ENCODE results near the gene TNPO2.
"Not testable (repeated sequence)": the region's sequence is repeated elsewhere in the genome, so short reads cannot be mapped to it uniquely, and the experiment has no call there.

Gene TNPO2

DNA sequence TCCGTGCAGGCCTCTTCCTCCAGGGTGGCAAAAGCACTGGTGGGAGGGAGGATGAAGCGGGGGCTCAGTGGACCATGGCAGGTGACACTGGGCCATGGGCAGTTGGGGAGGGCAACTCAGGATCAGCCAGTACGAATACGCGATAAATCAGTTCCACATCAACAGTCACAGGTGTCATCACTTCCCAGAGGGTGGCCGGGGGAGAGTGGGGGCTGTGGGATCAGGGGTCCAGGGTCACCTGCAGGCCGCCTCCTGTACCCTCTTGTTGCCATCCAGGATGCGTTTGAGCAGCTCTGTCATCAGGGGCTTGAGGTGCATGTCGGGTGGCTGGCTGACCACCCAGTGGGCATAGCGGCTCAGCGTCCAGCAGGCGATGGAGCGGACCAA, 17.4 kb downstream of the TNPO2 start:
- in situ Hi-C loops (cut with MboI; ENCODE audit: low sequenced_read_pairs), result no loop called here
- no peak overlapping the region for H3K4me3 ChIP-seq
- no peaks in the 10 kb centered on the region for H3K27me3 ChIP-seq (ENCODE audit: low read depth)
- DNase-seq (ENCODE audit: low spot score in 2 of 2), result no peak
- H3K4me1 ChIP-seq, result no peaks in the 10 kb centered on the region; the same call in 1 of the 2 replicates
- peaks cover 99% of the 10 kb centered on the region for H3K36me3 ChIP-seq (replicated peaks)
- no peaks in the 10 kb centered on the region for H3K9me3 ChIP-seq

DNA sequence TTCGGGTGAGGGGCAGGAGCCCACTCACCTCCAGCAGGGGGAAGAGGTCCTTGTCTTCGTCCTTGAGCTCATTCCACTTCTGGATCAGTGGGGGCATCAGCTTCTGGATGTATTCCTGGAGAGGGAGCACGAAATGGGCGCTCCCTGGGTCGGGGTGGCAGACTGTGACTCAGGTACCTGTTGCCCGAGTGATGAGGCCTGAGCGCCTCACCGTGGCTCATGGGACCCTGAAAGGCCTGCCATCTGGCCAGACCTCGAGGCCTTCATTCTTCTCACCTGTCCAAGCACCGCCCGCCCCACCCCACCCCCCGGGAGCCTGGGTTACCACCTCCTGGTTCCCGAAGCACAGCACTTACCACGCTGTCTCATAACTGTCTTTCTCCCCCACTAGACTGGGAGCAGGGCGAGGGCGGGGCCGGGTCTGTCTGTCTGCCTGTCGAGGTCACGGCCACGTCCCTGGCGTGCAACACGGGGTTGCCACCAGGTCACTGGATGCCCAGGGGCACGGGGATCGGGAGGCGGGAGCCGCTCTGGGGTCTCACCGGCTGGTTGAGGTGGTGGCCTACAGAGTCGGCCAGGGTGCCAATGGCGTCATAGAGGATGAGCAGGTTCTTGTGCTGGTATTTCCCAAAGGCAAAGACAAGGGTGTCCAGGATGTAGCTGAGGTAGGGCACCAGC, 17.9 kb downstream of the TNPO2 start:
- H3K4me1 ChIP-seq, result no peaks in the 10 kb centered on the region; the same call in 1 of the 2 replicates
- no peak for DNase-seq (ENCODE audit: low spot score in 2 of 2)
- in situ Hi-C loops (cut with MboI; ENCODE audit: low sequenced_read_pairs), result no loop called here
- H3K4me3 ChIP-seq, result no peak overlapping the region
- H3K9me3 ChIP-seq, result no peaks in the 10 kb centered on the region
- H3K27me3 ChIP-seq (ENCODE audit: low read depth), result no peaks in the 10 kb centered on the region
- H3K36me3 ChIP-seq (replicated peaks), result peaks cover 99% of the 10 kb centered on the region

- in situ Hi-C loops (cut with MboI; ENCODE audit: low sequenced_read_pairs), result no loop called here
- no peak for DNase-seq (ENCODE audit: low spot score in 2 of 2)
- Histone ChIP-seq H3K4me1 (no peaks in the 10 kb centered on the region; the same call in 1 of the 2 replicates), H3K36me3 (replicated peaks) (peaks cover 96% of the 10 kb centered on the region), H3K27me3 (ENCODE audit: low read depth) (no peaks in the 10 kb centered on the region), H3K9me3 (no peaks in the 10 kb centered on the region), H3K4me3 (no peak overlapping the region)
These were observed 18.6 kb downstream of the TNPO2 start for GRCh38 chr19:12705169-12705568.

DNA sequence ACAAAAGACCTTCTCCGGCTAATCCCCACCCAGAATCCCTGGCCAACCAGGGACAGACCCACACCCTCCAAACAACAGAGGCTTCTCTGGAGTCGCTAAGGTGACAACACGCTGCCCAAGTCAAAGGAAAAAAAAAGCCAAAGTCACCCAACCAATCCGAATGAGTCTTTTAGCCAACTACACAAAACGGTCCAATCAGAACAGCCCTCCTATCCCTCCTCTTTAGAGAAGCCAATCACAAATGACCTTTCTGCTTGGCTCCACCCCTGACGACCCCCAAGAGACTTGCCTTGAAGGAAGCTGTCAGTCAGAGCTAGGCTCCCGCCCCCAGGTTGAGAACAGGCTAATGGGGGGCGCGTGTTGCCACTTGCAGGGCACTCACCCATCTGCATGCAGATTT, 20.7 kb downstream of the TNPO2 start:
- peak; percentile 63 to 83 for DNase-seq (ENCODE audit: low spot score in 2 of 2)
- in situ Hi-C loops (cut with MboI; ENCODE audit: low sequenced_read_pairs), result no loop called here
- Histone ChIP-seq H3K4me3 (no peak overlapping the region), H3K4me1 (no peaks in the 10 kb centered on the region; the same call in 1 of the 2 replicates), H3K36me3 (replicated peaks) (peaks cover 87% of the 10 kb centered on the region), H3K27me3 (ENCODE audit: low read depth) (no peaks in the 10 kb centered on the region), H3K9me3 (no peaks in the 10 kb centered on the region)

GRCh38 chr19:12701596-12702282, 22.0 kb downstream of the TNPO2 start:
- no peaks in the 10 kb centered on the region for H3K27me3 ChIP-seq (ENCODE audit: low read depth)
- no peaks in the 10 kb centered on the region for H3K9me3 ChIP-seq
- peaks cover under 1% of the 10 kb centered on the region; the same call in 1 of the 2 replicates for H3K4me1 ChIP-seq
- H3K4me3 ChIP-seq, result no peak overlapping the region
- in situ Hi-C loops (cut with MboI; ENCODE audit: low sequenced_read_pairs), result no loop called here
- peaks cover 78% of the 10 kb centered on the region for H3K36me3 ChIP-seq (replicated peaks)
- DNase-seq (ENCODE audit: low spot score in 2 of 2), result no peak

DNA sequence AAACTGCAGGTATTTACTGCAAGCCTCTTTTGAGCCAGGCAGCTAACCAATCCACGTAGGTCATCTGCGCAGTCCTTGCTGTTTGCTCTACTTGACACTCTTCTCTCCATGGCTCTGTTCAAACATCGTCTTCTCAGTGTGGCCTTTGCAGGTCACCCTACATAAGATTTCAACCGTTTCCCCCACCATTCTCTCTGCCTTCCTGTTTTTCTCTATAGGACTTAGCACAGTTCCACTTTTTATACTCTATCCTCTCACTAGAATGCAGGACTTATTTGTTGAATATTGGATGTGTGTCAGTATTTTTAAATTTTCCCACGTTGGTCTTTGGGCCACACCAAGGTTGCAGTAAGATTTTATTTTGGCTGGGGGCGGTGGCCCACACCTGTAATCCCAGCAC, 25.6 kb downstream of the TNPO2 start:
- H3K27me3 ChIP-seq (ENCODE audit: low read depth), result no peaks in the 10 kb centered on the region
- DNase-seq (ENCODE audit: low spot score in 2 of 2), result no peak
- no peak overlapping the region for H3K4me3 ChIP-seq
- peaks cover 42% of the 10 kb centered on the region for H3K36me3 ChIP-seq (replicated peaks)
- H3K9me3 ChIP-seq, result no peaks in the 10 kb centered on the region
- H3K4me1 ChIP-seq, result peaks cover 5% of the 10 kb centered on the region
- in situ Hi-C loops (cut with MboI; ENCODE audit: low sequenced_read_pairs), result no loop called here

- H3K4me3 ChIP-seq; H3K27me3 ChIP-seq (ENCODE audit: low read depth); in situ Hi-C loops (cut with MboI; ENCODE audit: low sequenced_read_pairs); H3K9me3 ChIP-seq; DNase-seq (ENCODE audit: low spot score in 2 of 2); H3K4me1 ChIP-seq: not testable (repeated sequence)
- peaks cover 35% of the 10 kb centered on the region for H3K36me3 ChIP-seq (replicated peaks)
These were observed 26.3 kb downstream of the TNPO2 start for GRCh38 chr19:12697425-12697824.

DNA sequence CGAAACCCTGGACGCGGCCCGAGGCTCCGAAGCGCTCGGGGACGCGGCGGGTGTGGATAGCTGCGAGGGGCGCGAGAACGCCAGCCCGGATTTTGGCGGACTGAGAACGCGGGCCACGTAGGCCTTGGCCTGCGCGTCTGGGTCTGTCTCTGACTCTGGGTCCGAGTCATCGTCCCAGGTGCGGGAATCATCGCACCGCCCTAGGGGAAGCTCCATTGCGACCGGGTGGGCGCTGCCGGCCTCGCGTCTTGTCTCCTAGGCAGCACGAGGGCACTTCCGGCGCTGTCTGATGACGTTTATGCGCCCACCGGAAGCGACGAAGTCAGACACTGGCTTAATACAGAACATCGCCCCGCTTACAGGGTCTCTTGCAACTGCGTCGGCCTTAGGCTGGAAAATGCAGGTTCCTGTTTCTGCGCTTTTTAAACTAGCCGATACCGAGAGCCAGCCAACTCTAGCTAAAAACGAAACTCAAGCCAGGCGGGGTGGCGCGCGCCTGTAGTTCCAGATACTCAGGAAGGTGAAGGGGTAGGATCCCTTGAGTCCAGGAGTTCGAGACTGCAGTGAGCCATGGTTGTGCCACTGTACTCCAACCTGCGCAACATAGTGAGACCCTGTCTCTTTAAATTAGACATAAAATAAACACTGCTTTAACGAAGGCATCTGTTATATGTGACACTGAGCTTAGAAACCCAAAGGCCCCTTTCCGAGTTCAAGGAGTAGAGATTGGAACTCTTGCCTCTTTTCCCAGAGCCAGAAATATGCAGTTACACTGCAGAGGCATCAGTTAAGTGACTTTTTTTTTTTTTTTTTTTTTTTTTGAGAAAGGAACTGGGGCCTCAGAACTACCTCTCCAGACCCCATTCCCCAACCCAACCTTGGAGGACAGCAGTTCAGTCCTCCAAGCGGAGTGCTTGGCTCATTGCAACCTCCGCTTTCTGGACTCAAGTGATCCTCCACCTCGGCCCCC, 27.1 kb downstream of the TNPO2 start, which contains the start of gene FBXW9:
Gene FBXW9 (minus strand): TSS at position 266 of the 970 bp plus-strand sequence. CDS start 50 bp downstream, at position 216.
- peak; percentile 86 to 97 for DNase-seq (ENCODE audit: low spot score in 2 of 2)
- H3K9me3 ChIP-seq, result no peaks in the 10 kb centered on the region
- in situ Hi-C loops (cut with MboI; ENCODE audit: low sequenced_read_pairs), result no loop called here
- H3K36me3 ChIP-seq (replicated peaks), result peaks cover 27% of the 10 kb centered on the region
- no peaks in the 10 kb centered on the region for H3K27me3 ChIP-seq (ENCODE audit: low read depth)
- H3K4me3 ChIP-seq, result peak within 1 kb of the TSS; percentile 86
- peaks cover 5% of the 10 kb centered on the region for H3K4me1 ChIP-seq

GRCh38 chr19:12695997-12696365, 27.8 kb downstream of the TNPO2 start:
- Histone ChIP-seq H3K4me1 (peaks cover 5% of the 10 kb centered on the region), H3K4me3 (peak overlapping the region; percentile 86), H3K27me3 (ENCODE audit: low read depth) (no peaks in the 10 kb centered on the region), H3K9me3 (no peaks in the 10 kb centered on the region), H3K36me3 (replicated peaks) (peaks cover 21% of the 10 kb centered on the region)
- in situ Hi-C loops (cut with MboI; ENCODE audit: low sequenced_read_pairs), result no loop called here
- no peak for DNase-seq (ENCODE audit: low spot score in 2 of 2)

GRCh38 chr19:12695514-12695913, 28.2 kb downstream of the TNPO2 start:
- in situ Hi-C loops (cut with MboI; ENCODE audit: low sequenced_read_pairs), result no loop called here
- H3K4me1 ChIP-seq, result peaks cover 5% of the 10 kb centered on the region
- H3K36me3 ChIP-seq (replicated peaks), result peaks cover 17% of the 10 kb centered on the region
- H3K27me3 ChIP-seq (ENCODE audit: low read depth), result no peaks in the 10 kb centered on the region
- H3K9me3 ChIP-seq, result no peaks in the 10 kb centered on the region
- DNase-seq (ENCODE audit: low spot score in 2 of 2), result no peak
- H3K4me3 ChIP-seq, result peak overlapping the region; percentile 86

- in situ Hi-C loops (cut with MboI; ENCODE audit: low sequenced_read_pairs), result no loop called here
- peaks cover 5% of the 10 kb centered on the region for H3K4me1 ChIP-seq
- no peaks in the 10 kb centered on the region for H3K27me3 ChIP-seq (ENCODE audit: low read depth)
- DNase-seq (ENCODE audit: low spot score in 2 of 2), result no peak
- H3K36me3 ChIP-seq (replicated peaks), result peaks cover 15% of the 10 kb centered on the region
- H3K4me3 ChIP-seq, result peak overlapping the region; percentile 86
- H3K9me3 ChIP-seq, result no peaks in the 10 kb centered on the region
These were observed 28.6 kb downstream of the TNPO2 start for GRCh38 chr19:12695096-12695495.

DNA sequence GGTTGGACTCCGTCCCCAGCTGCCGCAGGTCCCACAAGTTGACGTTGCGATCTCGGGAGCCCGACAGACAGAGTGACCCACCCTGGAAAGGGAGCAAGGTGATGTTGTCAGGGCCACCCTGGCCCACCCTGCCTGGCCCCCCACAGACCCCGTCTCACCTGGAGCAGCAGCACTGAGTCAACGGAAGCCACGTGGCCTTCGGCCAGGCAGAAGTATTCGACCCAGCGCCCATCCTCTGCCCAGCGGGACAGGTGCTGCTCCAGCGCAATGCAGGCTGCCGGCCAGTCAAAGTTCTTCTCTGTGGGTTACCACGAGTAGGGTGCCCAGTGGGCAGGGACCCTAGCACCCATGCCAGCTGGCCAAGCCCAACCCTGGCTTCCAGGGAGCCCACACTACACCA, 29.1 kb downstream of the TNPO2 start:
- in situ Hi-C loops (cut with MboI; ENCODE audit: low sequenced_read_pairs), result no loop called here
- no peaks in the 10 kb centered on the region for H3K27me3 ChIP-seq (ENCODE audit: low read depth)
- no peak for DNase-seq (ENCODE audit: low spot score in 2 of 2)

GRCh38 chr19:12692960-12693359, 30.8 kb downstream of the TNPO2 start:
- H3K36me3 ChIP-seq (replicated peaks), result peaks cover 2% of the 10 kb centered on the region
- H3K9me3 ChIP-seq, result no peaks in the 10 kb centered on the region
- DNase-seq (ENCODE audit: low spot score in 2 of 2), result no peak
- in situ Hi-C loops (cut with MboI; ENCODE audit: low sequenced_read_pairs), result no loop called here
- peaks cover 5% of the 10 kb centered on the region for H3K4me1 ChIP-seq
- H3K4me3 ChIP-seq, result no peak overlapping the region
- H3K27me3 ChIP-seq (ENCODE audit: low read depth), result no peaks in the 10 kb centered on the region

More for the DNA sequence above, 29.1 kb downstream of the TNPO2 start:
- Histone ChIP-seq H3K36me3 (replicated peaks) (peaks cover 10% of the 10 kb centered on the region), H3K4me1 (peaks cover 5% of the 10 kb centered on the region), H3K9me3 (no peaks in the 10 kb centered on the region), H3K4me3 (no peak overlapping the region)

Measured in HAP-1 (cell line).